Stomach (tissue), 9 donors: ENCODE measurements around the gene ATG9B. TPM values are rescaled to one million over a fixed set of nuclear protein-coding genes. Genes with fewer than 3 reads are reported as not detected.

Experiments used
- DNase-seq, 2 donors: peaks; one replicate each; pipeline versions ENCODE4 v3.0.0 to v3.0.0-alpha.2; 2013 to 2019
- H3K27ac ChIP-seq, 5 donors: fragments of 200-600 bp in 4 of 5; sonication (generic) in 4 of 5; one replicate each; pipeline ENCODE4 v1.5.1; 2013 to 2019; ENCODE audit warnings: mild to moderate bottlenecking in 1 of 5, moderate library complexity in 1 of 5
- H3K27me3 ChIP-seq, 3 donors: fragments of 200-600 bp; sonication (generic); one replicate each; pipeline ENCODE4 v1.5.1; 2017 to 2019; ENCODE audit warnings: mixed run types in 1 of 3
- H3K36me3 ChIP-seq, 4 donors: fragments of 200-600 bp; sonication (generic); 1 replicate in 3 of 4; 2 replicates in 1 of 4; pipeline ENCODE4 v1.5.1; 2016 to 2019
- H3K4me1 ChIP-seq, 4 donors: fragments of 200-600 bp; sonication (generic); one replicate each; pipeline ENCODE4 v1.5.1; 2016 to 2019
- H3K4me3 ChIP-seq, 4 donors: fragments of 200-600 bp; sonication (generic) in 3 of 4; one replicate each; pipeline ENCODE4 v1.5.1; 2016 to 2019; ENCODE audit warnings: mild to moderate bottlenecking in 1 of 4
- H3K9me3 ChIP-seq, 4 donors: fragments of 200-600 bp; sonication (generic); one replicate each; pipeline ENCODE4 v1.5.1; 2016 to 2019
- EP300 ChIP-seq: sonication (generic); formaldehyde crosslinking; IDR thresholded peaks from one replicate; pipeline ENCODE4 v1.6.1; 2017; ENCODE audit warnings: antibody characterized with exemption
- POLR2A ChIP-seq, 4 donors: fragments of 450-650 bp; IDR thresholded peaks; one replicate each; pipeline ENCODE4 v1.6.1; 2016; ENCODE audit warnings: antibody characterized with exemption in 4 of 4, control low read depth in 2 of 4, mild to moderate bottlenecking in 1 of 4, moderate library complexity in 1 of 4
- POLR2AphosphoS5 ChIP-seq, 3 donors: sonication (generic); formaldehyde crosslinking; IDR thresholded peaks; one replicate each; pipeline ENCODE4 v1.6.1; 2016; ENCODE audit warnings: antibody characterized with exemption in 3 of 3
- WGBS, 5 donors: extraction: QIAGEN DNeasy Blood & Tissue Kit in 3 of 5; methylation state at CpG; one replicate each; pipeline versions ENCODE4 v1.1.5 to v1.1.7; 2013 to 2018; 5-methylcytosine and 5-hydroxymethylcytosine counted together
- intact Hi-C: fragments of 100-400 bp; cut with DNase I; formaldehyde crosslinking; loops from one replicate; pipeline ENCODE4 v1.15.1; 2023; ENCODE audit warnings: low total_unique reads
- polyA plus RNA-seq, 3 donors: library from polyadenylated mRNA; stranded (reverse); fragments of 200-250 nt; gene quantifications; one replicate each; pipeline ENCODE4 v1.2.3, GENCODE V29; 2013
- total RNA-seq, 5 donors: library from RNA; depleted of rRNA; stranded (reverse); fragments of >200 nt; gene quantifications; one replicate each; pipeline versions ENCODE4 v1.1.0 to v1.2.3, GENCODE V29; 2014 to 2016
- TF ChIP-seq, protein P1 (sequence below), 7 experiments: fragments of 450-650 bp in 4 of 7; fragments of 200-600 bp in 3 of 7; sonication (generic) in 3 of 7; IDR thresholded peaks; one replicate each; pipeline ENCODE4 v1.5.1; 2016 to 2019; ENCODE audit warnings: antibody characterized with exemption in 7 of 7, control low read depth in 2 of 7, mild to moderate bottlenecking in 1 of 7
- donor health status: healthy with polysubstance abuse.
- donor health status: Bipolar disorder and iron deficiency.
- donor health status: healthy.

ATG9B gene
- total and polyA plus RNA-seq, 8 donors: 0.31 to 33.0 (median 8.8) TPM; not detected in 4

GRCh38 chr7:151011097-151011409 is 13.2 kb downstream of the ATG9B start:
- Histone ChIP-seq H3K9me3 (no peaks in the 10 kb centered on the region), H3K4me3 (no peak overlapping the region), H3K4me1 (peaks cover 14 to 64% (median 48%) of the 10 kb centered on the region in 4 donors), H3K27ac (peak overlapping the region in 1 of 5 donors; percentile 10), H3K27me3 (peaks cover 0 to 84% (median 21%) of the 10 kb centered on the region in 3 donors), H3K36me3 (no peaks in the 10 kb centered on the region)
- intact Hi-C loops: no loop called here
- TF ChIP-seq, protein P1, sequence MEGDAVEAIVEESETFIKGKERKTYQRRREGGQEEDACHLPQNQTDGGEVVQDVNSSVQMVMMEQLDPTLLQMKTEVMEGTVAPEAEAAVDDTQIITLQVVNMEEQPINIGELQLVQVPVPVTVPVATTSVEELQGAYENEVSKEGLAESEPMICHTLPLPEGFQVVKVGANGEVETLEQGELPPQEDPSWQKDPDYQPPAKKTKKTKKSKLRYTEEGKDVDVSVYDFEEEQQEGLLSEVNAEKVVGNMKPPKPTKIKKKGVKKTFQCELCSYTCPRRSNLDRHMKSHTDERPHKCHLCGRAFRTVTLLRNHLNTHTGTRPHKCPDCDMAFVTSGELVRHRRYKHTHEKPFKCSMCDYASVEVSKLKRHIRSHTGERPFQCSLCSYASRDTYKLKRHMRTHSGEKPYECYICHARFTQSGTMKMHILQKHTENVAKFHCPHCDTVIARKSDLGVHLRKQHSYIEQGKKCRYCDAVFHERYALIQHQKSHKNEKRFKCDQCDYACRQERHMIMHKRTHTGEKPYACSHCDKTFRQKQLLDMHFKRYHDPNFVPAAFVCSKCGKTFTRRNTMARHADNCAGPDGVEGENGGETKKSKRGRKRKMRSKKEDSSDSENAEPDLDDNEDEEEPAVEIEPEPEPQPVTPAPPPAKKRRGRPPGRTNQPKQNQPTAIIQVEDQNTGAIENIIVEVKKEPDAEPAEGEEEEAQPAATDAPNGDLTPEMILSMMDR (IDR thresholded peaks at IDR 0.05): no peak
- TF ChIP-seq EP300: no peak
- TF ChIP-seq POLR2A (IDR thresholded peaks at IDR 0.05): no peak
- TF ChIP-seq POLR2AphosphoS5 (IDR thresholded peaks at IDR 0.05): no peak
- WGBS, 5 donors: 50 to 86% (median 60%) methylated on average over 1 of the region's 1 CpG
- no peak for DNase-seq

DNA sequence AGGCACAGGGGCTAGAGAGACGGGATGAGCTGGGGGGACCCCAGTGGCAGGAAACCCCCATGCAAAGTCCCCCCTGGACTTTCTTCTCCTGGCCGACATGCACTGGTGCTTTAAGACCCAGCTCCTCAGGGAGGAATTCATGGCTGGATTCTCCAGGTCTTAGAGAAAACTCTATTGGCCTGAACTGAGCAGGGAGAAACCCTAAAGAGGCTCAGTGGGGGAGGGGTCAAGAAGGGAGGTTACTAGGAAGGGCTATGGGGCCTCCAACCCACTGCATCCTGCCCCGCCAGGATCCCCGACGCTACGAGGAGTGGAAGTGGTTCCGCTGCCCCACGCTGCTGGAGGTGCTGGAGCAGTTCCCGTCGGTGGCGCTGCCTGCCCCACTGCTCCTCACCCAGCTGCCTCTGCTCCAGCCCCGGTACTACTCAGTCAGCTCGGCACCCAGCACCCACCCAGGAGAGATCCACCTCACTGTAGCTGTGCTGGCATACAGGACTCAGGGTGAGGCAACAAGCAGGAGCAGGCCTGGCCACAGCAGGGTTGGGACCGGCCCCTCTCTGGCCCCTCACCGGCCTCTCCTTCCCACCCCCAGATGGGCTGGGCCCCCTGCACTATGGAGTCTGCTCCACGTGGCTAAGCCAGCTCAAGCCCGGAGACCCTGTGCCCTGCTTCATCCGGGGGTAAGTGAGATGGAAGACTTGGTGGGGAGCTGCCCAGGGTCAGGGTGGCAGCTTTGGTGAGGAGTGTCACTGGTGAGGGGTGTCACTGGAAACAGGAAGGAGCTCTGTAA is 13.8 kb downstream of the ATG9B start:
- H3K4me3 ChIP-seq: no peak overlapping the region
- peaks cover 14 to 64% (median 48%) of the 10 kb centered on the region in 4 donors for H3K4me1 ChIP-seq
- H3K27me3 ChIP-seq: peaks cover 0 to 79% (median 21%) of the 10 kb centered on the region in 3 donors
- no peaks in the 10 kb centered on the region for H3K36me3 ChIP-seq
- 28 to 40% (median 30%) methylated on average over 12 to 18 of the region's 18 CpGs for WGBS, 5 donors
- no peaks in the 10 kb centered on the region for H3K9me3 ChIP-seq
- peak overlapping the region in 1 of 5 donors; percentile 10 for H3K27ac ChIP-seq
- TF ChIP-seq, protein P1 (IDR thresholded peaks at IDR 0.05): no peak
- TF ChIP-seq POLR2AphosphoS5 (IDR thresholded peaks at IDR 0.05) (no peak), POLR2A (IDR thresholded peaks at IDR 0.05) (no peak), EP300 (no peak)
- DNase-seq: peak in 1 of 2 donors; percentile 83
- intact Hi-C loops: no loop called here

DNA sequence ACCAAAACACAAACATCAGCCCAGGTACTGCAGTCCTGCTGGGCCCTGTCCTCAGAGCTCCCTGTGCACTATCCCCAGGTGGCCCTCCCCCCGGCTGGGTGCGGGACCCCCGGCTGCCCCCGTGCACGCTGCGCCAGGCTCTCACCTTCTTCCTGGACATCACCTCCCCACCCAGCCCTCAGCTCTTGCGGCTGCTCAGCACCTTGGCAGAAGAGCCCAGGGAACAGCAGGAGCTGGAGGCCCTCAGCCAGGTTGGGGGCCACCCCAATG is 14.3 kb downstream of the ATG9B start:
- no peaks in the 10 kb centered on the region for H3K36me3 ChIP-seq
- peaks cover 14 to 64% (median 48%) of the 10 kb centered on the region in 4 donors for H3K4me1 ChIP-seq
- peaks cover 0 to 73% (median 21%) of the 10 kb centered on the region in 3 donors for H3K27me3 ChIP-seq
- H3K4me3 ChIP-seq: no peak overlapping the region
- WGBS, 5 donors: 27 to 45% (median 32%) methylated on average over 7 of the region's 7 CpGs
- no peaks in the 10 kb centered on the region for H3K9me3 ChIP-seq
- intact Hi-C loops: no loop called here
- TF ChIP-seq, protein P1 (IDR thresholded peaks at IDR 0.05): no peak
- TF ChIP-seq EP300 (no peak), POLR2A (IDR thresholded peaks at IDR 0.05) (no peak), POLR2AphosphoS5 (IDR thresholded peaks at IDR 0.05) (no peak)
- H3K27ac ChIP-seq: no peak overlapping the region
- no peak for DNase-seq

- no peaks in the 10 kb centered on the region for H3K36me3 ChIP-seq
- no peak overlapping the region for H3K27ac ChIP-seq
- H3K27me3 ChIP-seq: peaks cover 0 to 68% (median 21%) of the 10 kb centered on the region in 3 donors
- no peaks in the 10 kb centered on the region for H3K9me3 ChIP-seq
- DNase-seq: no peak
- TF ChIP-seq POLR2AphosphoS5 (IDR thresholded peaks at IDR 0.05): no peak
- TF ChIP-seq, protein P1 (IDR thresholded peaks at IDR 0.05): no peak
- no peak for TF ChIP-seq EP300
- TF ChIP-seq POLR2A (IDR thresholded peaks at IDR 0.05): no peak
- intact Hi-C loops: no loop called here
- H3K4me1 ChIP-seq: peaks cover 14 to 64% (median 48%) of the 10 kb centered on the region in 4 donors
- 36 to 76% (median 62%) methylated on average over 7 to 22 of the region's 22 CpGs for WGBS, 5 donors
- no peak overlapping the region for H3K4me3 ChIP-seq
Observed at GRCh38 chr7:151009327-151010036, 14.8 kb downstream of the ATG9B start.
